Lower leg skin (tissue), 3 donors: ENCODE measurements around the gene ACTN3.

ENCODE experiments used
- POLR2A ChIP-seq, 2 donors: fragments of 450-650 bp; IDR thresholded peaks; one replicate each; pipeline ENCODE4 v1.6.1; 2016 to 2017; ENCODE audit warnings: antibody characterized with exemption in 2 of 2, mild to moderate bottlenecking in 1 of 2, moderate library complexity in 1 of 2
- TF ChIP-seq, protein P1 (sequence below), 3 donors: fragments of 450-650 bp; IDR thresholded peaks; one replicate each; pipeline ENCODE4 v1.5.1; 2016; ENCODE audit warnings: antibody characterized with exemption in 3 of 3, mild to moderate bottlenecking in 3 of 3, moderate library complexity in 2 of 3

GRCh38 chr11:66593650-66594049 is 46.9 kb downstream of the ACTN3 start:
- TF ChIP-seq, protein P1, sequence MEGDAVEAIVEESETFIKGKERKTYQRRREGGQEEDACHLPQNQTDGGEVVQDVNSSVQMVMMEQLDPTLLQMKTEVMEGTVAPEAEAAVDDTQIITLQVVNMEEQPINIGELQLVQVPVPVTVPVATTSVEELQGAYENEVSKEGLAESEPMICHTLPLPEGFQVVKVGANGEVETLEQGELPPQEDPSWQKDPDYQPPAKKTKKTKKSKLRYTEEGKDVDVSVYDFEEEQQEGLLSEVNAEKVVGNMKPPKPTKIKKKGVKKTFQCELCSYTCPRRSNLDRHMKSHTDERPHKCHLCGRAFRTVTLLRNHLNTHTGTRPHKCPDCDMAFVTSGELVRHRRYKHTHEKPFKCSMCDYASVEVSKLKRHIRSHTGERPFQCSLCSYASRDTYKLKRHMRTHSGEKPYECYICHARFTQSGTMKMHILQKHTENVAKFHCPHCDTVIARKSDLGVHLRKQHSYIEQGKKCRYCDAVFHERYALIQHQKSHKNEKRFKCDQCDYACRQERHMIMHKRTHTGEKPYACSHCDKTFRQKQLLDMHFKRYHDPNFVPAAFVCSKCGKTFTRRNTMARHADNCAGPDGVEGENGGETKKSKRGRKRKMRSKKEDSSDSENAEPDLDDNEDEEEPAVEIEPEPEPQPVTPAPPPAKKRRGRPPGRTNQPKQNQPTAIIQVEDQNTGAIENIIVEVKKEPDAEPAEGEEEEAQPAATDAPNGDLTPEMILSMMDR (IDR thresholded peaks at IDR 0.05) = no peak
- TF ChIP-seq POLR2A (IDR thresholded peaks at IDR 0.05) = no peak
